Endothelial cell of umbilical vein (primary cell): ENCODE data around the gene TNFSF4. TPM values are rescaled to one million over a fixed set of nuclear protein-coding genes. Genes with fewer than 3 reads are reported as not detected.

ENCODE experiments used
- BruUV-seq: library from RNA; stranded (reverse); fragments of 400-500 nt; replicated peaks from 2 replicates; lab custom pipeline; 2021; lab: Mats Ljungman, UMichigan
- CTCF ChIA-PET: fragments of 300-600, 350-600 bp; sonication (Branson Sonifier 250); formaldehyde crosslinking; loops from one replicate; lab custom pipeline; 2021; ENCODE audit warnings: antibody characterized with exemption, inconsistent platforms; lab: Charles Lee
- POLR2A ChIA-PET: fragments of 300-600, 350-600 bp; sonication (Branson Sonifier 250); formaldehyde crosslinking; loops from one replicate; lab custom pipeline; 2021; ENCODE audit warnings: antibody characterized with exemption, inconsistent platforms; lab: Charles Lee
- DNase-seq: peaks from one replicate; pipeline ENCODE4 v3.0.0-alpha.2; 2011; ENCODE audit warnings: low read depth, low spot score
- FAIRE-seq: peaks from 2 replicates; lab custom pipeline; 2011; peaks lifted over from hg19 to GRCh38; lab: Jason Lieb, UNC
- H2AFZ ChIP-seq: 2 replicates; pipeline ENCODE4 v1.6.0; 2012; ENCODE audit warnings: low read depth, low read length, control low read depth, inconsistent platforms
- H3K27ac ChIP-seq: 2 replicates; pipeline ENCODE4 v1.5.1; 2011; ENCODE audit warnings: low read depth, mild to moderate bottlenecking, control low read depth, low read length, moderate library complexity; ENCODE audit not compliant: insufficient read depth
- H3K27me3 ChIP-seq, 2 experiments: 2 replicates each; pipeline versions ENCODE4 v1.6.0 to v1.6.1; 2011; ENCODE audit warnings: low read length in 2 of 2, mixed read lengths in 1 of 2; ENCODE audit not compliant: control insufficient read depth in 2 of 2, insufficient read depth in 2 of 2
- H3K36me3 ChIP-seq, 2 experiments: 2 replicates in 1 of 2; 3 replicates in 1 of 2; pipeline ENCODE4 v1.5.1; 2011; ENCODE audit warnings: low read length in 2 of 2, mild to moderate bottlenecking in 1 of 2, moderate library complexity in 1 of 2; ENCODE audit not compliant: control insufficient read depth in 2 of 2, insufficient read depth in 2 of 2; ENCODE audit errors: extremely low read depth in 1 of 2
- H3K4me1 ChIP-seq: 3 replicates; pipeline ENCODE4 v1.5.1; 2011; ENCODE audit warnings: mild to moderate bottlenecking, low read length; ENCODE audit not compliant: control insufficient read depth, insufficient read depth; ENCODE audit errors: extremely low read depth
- H3K4me2 ChIP-seq: 2 replicates; pipeline ENCODE4 v1.6.1; 2011; ENCODE audit warnings: low read length, control low read depth, mixed read lengths; ENCODE audit not compliant: insufficient read depth
- H3K4me3 ChIP-seq, 3 experiments: fragments of 200-600 bp in 1 of 3; sonication (generic), shearing (Covaris generic) in 1 of 3; replicated peaks in 1 of 3; 2 replicates each; pipeline ENCODE4 v1.5.1; 2011 to 2016; ENCODE audit warnings: control low read depth in 3 of 3, low read length in 3 of 3, mild to moderate bottlenecking in 2 of 3, inconsistent platforms in 1 of 3, low read depth in 1 of 3, moderate library complexity in 1 of 3; ENCODE audit not compliant: insufficient read depth in 1 of 3
- H3K79me2 ChIP-seq: 2 replicates; pipeline ENCODE4 v1.6.0; 2012; ENCODE audit warnings: low read length, inconsistent platforms; ENCODE audit not compliant: control insufficient read depth, insufficient read depth
- H3K9ac ChIP-seq: replicated peaks from 2 replicates; pipeline ENCODE3; 2011; ENCODE audit warnings: low read length, control low read depth; ENCODE audit not compliant: insufficient read depth; ENCODE audit errors: extremely low read depth
- H3K9me1 ChIP-seq: replicated peaks from 3 replicates; pipeline ENCODE4 v1.6.0; 2011; ENCODE audit warnings: mild to moderate bottlenecking, low read length; ENCODE audit not compliant: control insufficient read depth, insufficient read depth; ENCODE audit errors: extremely low read depth
- H3K9me3 ChIP-seq: replicated peaks from 2 replicates; pipeline ENCODE4 v1.5.1; 2012; ENCODE audit warnings: low read length, inconsistent platforms; ENCODE audit not compliant: control insufficient read depth, insufficient read depth
- H4K20me1 ChIP-seq: replicated peaks from 2 replicates; pipeline ENCODE3; 2011; ENCODE audit warnings: mild to moderate bottlenecking, low read length; ENCODE audit not compliant: control insufficient read depth, insufficient read depth; ENCODE audit errors: extremely low read depth
- CTCF ChIP-seq, 2 donors: IDR thresholded peaks; 1 replicate in 1 of 2; 2 replicates in 1 of 2; pipeline ENCODE4 v1.5.1; 2011; ENCODE audit warnings: low read length in 2 of 2, mild to moderate bottlenecking in 2 of 2, moderate library complexity in 2 of 2, control low read depth in 1 of 2, inconsistent platforms in 1 of 2, low read depth in 1 of 2; ENCODE audit not compliant: insufficient read depth in 1 of 2; ENCODE audit errors: extremely low read depth in 1 of 2
- EZH2 ChIP-seq: IDR thresholded peaks from 2 replicates; pipeline ENCODE4 v1.6.1; 2012; ENCODE audit warnings: borderline replicate concordance, low read depth, mild to moderate bottlenecking, moderate library complexity, low read length, inconsistent platforms; ENCODE audit not compliant: severe bottlenecking
- FOS ChIP-seq: IDR thresholded peaks from 2 replicates; pipeline ENCODE4 v1.6.1; 2011; ENCODE audit warnings: mild to moderate bottlenecking, low read length, moderate library complexity, borderline replicate concordance; ENCODE audit not compliant: insufficient read depth
- GATA2 ChIP-seq: IDR thresholded peaks from 2 replicates; pipeline ENCODE4 v1.7.0; 2011; ENCODE audit warnings: low read depth, mild to moderate bottlenecking, moderate library complexity, mixed read lengths, low read length; ENCODE audit not compliant: insufficient read length, insufficient read depth
- JUN ChIP-seq: IDR thresholded peaks from 2 replicates; pipeline ENCODE4 v1.6.1; 2011; ENCODE audit warnings: borderline replicate concordance, low read depth; ENCODE audit not compliant: insufficient read length, insufficient read depth
- MYC ChIP-seq: IDR thresholded peaks from one replicate; pipeline ENCODE4 v1.6.1; 2011; ENCODE audit warnings: mild to moderate bottlenecking, low read depth, low read length
- POLR2A ChIP-seq: IDR thresholded peaks from 2 replicates; pipeline ENCODE4 v1.6.1; 2012; ENCODE audit warnings: low read depth, mild to moderate bottlenecking, control low read depth, low read length
- POLR2AphosphoS5 ChIP-seq: IDR thresholded peaks from 2 replicates; pipeline ENCODE4 v1.6.1; 2012; ENCODE audit warnings: low read depth, mild to moderate bottlenecking, control low read depth, low read length, moderate library complexity; ENCODE audit not compliant: insufficient read depth
- dilution Hi-C: fragments of 300-500 bp; cut with MboI; formaldehyde crosslinking; loops from one replicate; pipeline ENCODE4 v1.15.0; 2019; ENCODE audit warnings: low sequenced_read_pairs; ENCODE audit not compliant: extremely low pct_ligation_motif_present
- intact Hi-C: fragments of 100-400 bp; cut with micrococcal nuclease; formaldehyde crosslinking; loops from one replicate; pipeline ENCODE4 v1.10.0; 2022
- polyA plus RNA-seq, 4 experiments: library from polyadenylated mRNA; depleted of rRNA in 3 of 4; stranded (reverse) in 3 of 4; unstranded in 1 of 4; fragments of >200 nt; gene quantifications; 2 replicates each; pipeline versions ENCODE4 v1.2.1 to v1.2.3, GENCODE V29; 2011 to 2012; ENCODE audit warnings: missing spikeins in 1 of 4
- total RNA-seq: library from RNA; stranded (reverse); gene quantifications from 2 replicates; pipeline ENCODE4 v1.2.3, GENCODE V29; 2021
- TF ChIP-seq, protein P1 (sequence below): IDR thresholded peaks from 2 replicates; pipeline ENCODE4 v1.6.1; 2011; ENCODE audit not compliant: insufficient read depth, insufficient read length

TNFSF4 gene
- total and polyA plus RNA-seq, 2 donors (not counting 3 experiments of a cell fraction or from before 2014, with no cell fraction given) = 44.9 to 88.1 TPM

GRCh38 chr1:173240609-173241008, 33.5 kb upstream of the TNFSF4 start:
- no peaks in the 10 kb centered on the region for H4K20me1 ChIP-seq
- dilution Hi-C loops (no loop called here), intact Hi-C loops (no loop called here)
- no peak overlapping the region for H3K4me2 ChIP-seq
- CTCF ChIA-PET = no interaction called here
- H3K4me1 ChIP-seq = no peaks in the 10 kb centered on the region
- no peak overlapping the region for H2AFZ ChIP-seq
- no peak overlapping the region for H3K4me3 ChIP-seq
- DNase-seq = no peak
- POLR2A ChIA-PET = no interaction called here
- no peaks in the 10 kb centered on the region for H3K9me1 ChIP-seq
- no TSS peak for BruUV-seq
- no peak for FAIRE-seq
- no peaks in the 10 kb centered on the region for H3K9me3 ChIP-seq
- TF ChIP-seq MYC = no peak
- TF ChIP-seq GATA2 = no peak
- no peak for TF ChIP-seq POLR2AphosphoS5
- no peak for TF ChIP-seq POLR2A
- TF ChIP-seq FOS = no peak
- TF ChIP-seq JUN = no peak
- TF ChIP-seq, protein P1, sequence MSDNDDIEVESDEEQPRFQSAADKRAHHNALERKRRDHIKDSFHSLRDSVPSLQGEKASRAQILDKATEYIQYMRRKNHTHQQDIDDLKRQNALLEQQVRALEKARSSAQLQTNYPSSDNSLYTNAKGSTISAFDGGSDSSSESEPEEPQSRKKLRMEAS = no peak
- TF ChIP-seq CTCF (IDR thresholded peaks at IDR 0.05; ENCODE audit: extremely low read depth in 1 of 2, insufficient read depth in 1 of 2, low read depth in 1 of 2, low read length in 2 of 2) = no peak
- TF ChIP-seq EZH2 = no peak
- H3K9ac ChIP-seq = no peak overlapping the region
- no peaks in the 10 kb centered on the region for H3K27me3 ChIP-seq
- no peaks in the 10 kb centered on the region for H3K36me3 ChIP-seq
- no peaks in the 10 kb centered on the region for H3K79me2 ChIP-seq
- no peak overlapping the region for H3K27ac ChIP-seq
